Measurements from ENCODE around the gene PFKFB4. TPM values are rescaled to one million over a fixed set of nuclear protein-coding genes. Genes with fewer than 3 reads are reported as not detected.

Gene PFKFB4
- total and polyA plus RNA-seq, 10 of the 15 experiments (the other 5 are each of a cell fraction or from before 2014, with no cell fraction given), result 0.37 to 89.1 (median 5.2) TPM

GRCh38 chr3:48592519-48593087, 36.0 kb upstream of the PFKFB4 start:
- 48% methylated on average over 21 of the region's 21 CpGs for WGBS (ENCODE audit: insufficient coverage, insufficient replicate concordance, low lambda C conversion rate, missing lambda C conversion rate)
- Histone ChIP-seq H3K4me3 (no peak overlapping the region), H3K4me2 (ENCODE audit: control insufficient read depth, insufficient read depth) (no peak overlapping the region), H3K4me1 (ENCODE audit: control insufficient read depth, insufficient read depth, low read length) (no peaks in the 10 kb centered on the region; the same call in 1 of the 2 replicates), H3K27me3 (replicated peaks in 1 of 2; ENCODE audit: control insufficient read depth in 2 of 2, insufficient read depth in 2 of 2, low read length in 1 of 2) (peaks cover 0 to 9% of the 10 kb centered on the region in 2 experiments; a peak in 2 of 4 replicates), H3K9me3 (replicated peaks; ENCODE audit: control insufficient read depth, insufficient read depth, low read length) (no peaks in the 10 kb centered on the region), H2AFZ (ENCODE audit: control insufficient read depth, low read depth, low read length) (no peak overlapping the region), H3K36me3 (ENCODE audit: control insufficient read depth in 2 of 2, insufficient read depth in 2 of 2, low read length in 1 of 2) (no peaks in the 10 kb centered on the region), H3K27ac (ENCODE audit: control insufficient read depth, insufficient read depth) (no peak overlapping the region), H3K9ac (ENCODE audit: control insufficient read depth, insufficient read depth, low read length) (no peak overlapping the region), H3K79me2 (ENCODE audit: control insufficient read depth, insufficient read depth, low read length) (no peaks in the 10 kb centered on the region), H4K20me1 (ENCODE audit: control insufficient read depth, insufficient read depth) (no peaks in the 10 kb centered on the region)
- no peak for FAIRE-seq
- TF ChIP-seq IKZF2 (IDR thresholded peaks at IDR 0.05), result no peak
- TF ChIP-seq NR2C2 (IDR thresholded peaks at IDR 0.05; ENCODE audit: borderline replicate concordance, control insufficient read depth, insufficient read length, low read depth), result no peak
- TF ChIP-seq PAX8 (IDR thresholded peaks at IDR 0.05), result no peak
- no peak for TF ChIP-seq SIX5 (IDR thresholded peaks at IDR 0.05; ENCODE audit: low read depth, low read length, severe bottlenecking)
- no peak for TF ChIP-seq POLR2A (IDR thresholded peaks at IDR 0.05; ENCODE audit: low read depth, low read length)
- TF ChIP-seq PML (IDR thresholded peaks at IDR 0.05; ENCODE audit: low read length), result no peak
- TF ChIP-seq ATF2 (IDR thresholded peaks at IDR 0.05; ENCODE audit: low read length), result no peak
- TF ChIP-seq EP300 (IDR thresholded peaks at IDR 0.05; ENCODE audit: borderline replicate concordance in 1 of 2, control insufficient read depth in 1 of 2, low read depth in 2 of 2, low read length in 2 of 2), result no peak
- no peak for TF ChIP-seq HSF1 (IDR thresholded peaks at IDR 0.05; ENCODE audit: low read depth, low read length)
- no peak for TF ChIP-seq STAT3 (IDR thresholded peaks at IDR 0.05; ENCODE audit: low read depth, low read length)
- ChIA-PET SMC1A (ENCODE audit: uncharacterized antibody, unreplicated experiment) (no interaction called here), CTCF (no interaction called here), POLR2A (interaction anchor here (0.5 kb wide), 1 partner anchor 31 kb away, joined by 4 read pairs; no protein-coding TSS in a partner anchor), RAD21 (ENCODE audit: unreplicated experiment) (no interaction called here)
- no peak for ATAC-seq
- DNase-seq (ENCODE audit: low read depth, low spot score), result no peak
- intact Hi-C loops (cut with micrococcal nuclease; ENCODE audit: unreplicated experiment) (no loop called here), in situ Hi-C loops (cut with MboI) (no loop called here)
- no TSS peak for BruUV-seq (replicated peaks)
